Spleen (tissue), 11 donors: Measurements from ENCODE around the gene TCP10L. TPM values are rescaled to one million over a fixed set of nuclear protein-coding genes. Genes with fewer than 3 reads are reported as not detected.

Experiments used
- DNase-seq: peaks from one replicate; pipeline ENCODE4 v3.0.0-alpha.2; 2020
- H3K27ac ChIP-seq, 8 donors: fragments of 200-600 bp; sonication (generic) in 7 of 8; 1 replicate in 4 of 8; 2 replicates in 4 of 8; pipeline versions ENCODE4 v1.5.0 to v1.8.0; 2016 to 2021; ENCODE audit warnings: inconsistent platforms in 4 of 8, mild to moderate bottlenecking in 4 of 8, moderate library complexity in 1 of 8
- H3K27me3 ChIP-seq, 7 donors: fragments of 200-600 bp; sonication (generic) in 6 of 7; replicated peaks in 1 of 7; 1 replicate in 4 of 7; 2 replicates in 3 of 7; pipeline versions ENCODE4 v1.5.0 to v1.8.0; 2016 to 2021; ENCODE audit warnings: inconsistent platforms in 3 of 7, mild to moderate bottlenecking in 1 of 7
- H3K36me3 ChIP-seq, 6 donors: fragments of 200-600 bp; sonication (generic) in 5 of 6; 1 replicate in 4 of 6; 2 replicates in 2 of 6; pipeline versions ENCODE4 v1.5.0 to v1.8.0; 2016 to 2021; ENCODE audit warnings: inconsistent platforms in 2 of 6
- H3K4me1 ChIP-seq, 6 donors: fragments of 200-600 bp; sonication (generic) in 5 of 6; 1 replicate in 3 of 6; 2 replicates in 3 of 6; pipeline versions ENCODE4 v1.5.0 to v1.8.0; 2016 to 2021; ENCODE audit warnings: inconsistent platforms in 3 of 6
- H3K4me3 ChIP-seq, 8 donors: fragments of 200-600 bp; sonication (generic) in 7 of 8; 1 replicate in 4 of 8; 2 replicates in 4 of 8; pipeline versions ENCODE4 v1.5.0 to v1.8.0; 2016 to 2021; ENCODE audit warnings: inconsistent platforms in 4 of 8, mild to moderate bottlenecking in 4 of 8, moderate library complexity in 2 of 8
- H3K9me3 ChIP-seq, 8 donors: fragments of 200-600 bp; sonication (generic) in 7 of 8; 1 replicate in 4 of 8; 2 replicates in 4 of 8; pipeline versions ENCODE4 v1.5.0 to v1.8.0; 2016 to 2021; ENCODE audit warnings: inconsistent platforms in 4 of 8
- POLR2A ChIP-seq, 3 donors: fragments of 450-650 bp; IDR thresholded peaks; one replicate each; pipeline ENCODE4 v1.5.1; 2017; ENCODE audit warnings: antibody characterized with exemption in 3 of 3, mild to moderate bottlenecking in 1 of 3
- POLR2AphosphoS5 ChIP-seq, 3 donors: sonication (generic); formaldehyde crosslinking; IDR thresholded peaks; one replicate each; pipeline ENCODE4 v1.5.1; 2017; ENCODE audit warnings: antibody characterized with exemption in 3 of 3
- WGBS, 5 donors: extraction: QIAGEN DNeasy Blood & Tissue Kit in 3 of 5; methylation state at CpG; one replicate each; pipeline versions ENCODE4 v1.1.5 to v1.1.7; 2013 to 2018; 5-methylcytosine and 5-hydroxymethylcytosine counted together
- intact Hi-C: fragments of 100-400 bp; cut with DNase I; formaldehyde crosslinking; loops from one replicate; pipeline ENCODE4 v1.15.0; 2023; ENCODE audit warnings: low total_unique reads
- polyA plus RNA-seq, 3 donors: library from polyadenylated mRNA; stranded (reverse); fragments of 200-250 nt; gene quantifications; one replicate each; pipeline ENCODE4 v1.2.1, GENCODE V29; 2013
- total RNA-seq, 7 donors: library from RNA; depleted of rRNA in 3 of 7; stranded (reverse); fragments of >200 nt in 3 of 7; fragmentation: NEBNext Ultra II Directional in 4 of 7; extraction: Animal tissue kit (Norgen Biotek cat#: 25700) in 4 of 7; gene quantifications; one replicate each; pipeline versions ENCODE4 v1.1.0 to v1.2.1, GENCODE V29; 2016 to 2021
- TF ChIP-seq, protein P1 (sequence below), 11 experiments: fragments of 200-600 bp in 7 of 11; fragments of 450-650 bp in 4 of 11; sonication (generic) in 4 of 11; IDR thresholded peaks in 8 of 11; conservative IDR thresholded peaks in 3 of 11; 1 replicate in 7 of 11; 2 replicates in 4 of 11; pipeline versions ENCODE4 v1.4.0 to v1.8.0; 2016 to 2021; ENCODE audit warnings: antibody characterized with exemption in 11 of 11, inconsistent platforms in 4 of 11, mild to moderate bottlenecking in 1 of 11
- donor health status: healthy with polysubstance abuse.
- donor health status: DM: no; HTN: no; CAD: no; lungs with moderate emphysema.
- donor health status: DM: no; HTN: no; CAD: no.
- donor health status: Bipolar disorder and iron deficiency.
- donor health status: healthy.
- donor health status: DM: no; HTN: no; CAD: no.
- donor health status: DM: yes; HTN: yes; CAD: no.

Gene TCP10L
- total and polyA plus RNA-seq, 10 donors, result 0.42 to 1.6 (median 0.64) TPM; not detected in 2

DNA sequence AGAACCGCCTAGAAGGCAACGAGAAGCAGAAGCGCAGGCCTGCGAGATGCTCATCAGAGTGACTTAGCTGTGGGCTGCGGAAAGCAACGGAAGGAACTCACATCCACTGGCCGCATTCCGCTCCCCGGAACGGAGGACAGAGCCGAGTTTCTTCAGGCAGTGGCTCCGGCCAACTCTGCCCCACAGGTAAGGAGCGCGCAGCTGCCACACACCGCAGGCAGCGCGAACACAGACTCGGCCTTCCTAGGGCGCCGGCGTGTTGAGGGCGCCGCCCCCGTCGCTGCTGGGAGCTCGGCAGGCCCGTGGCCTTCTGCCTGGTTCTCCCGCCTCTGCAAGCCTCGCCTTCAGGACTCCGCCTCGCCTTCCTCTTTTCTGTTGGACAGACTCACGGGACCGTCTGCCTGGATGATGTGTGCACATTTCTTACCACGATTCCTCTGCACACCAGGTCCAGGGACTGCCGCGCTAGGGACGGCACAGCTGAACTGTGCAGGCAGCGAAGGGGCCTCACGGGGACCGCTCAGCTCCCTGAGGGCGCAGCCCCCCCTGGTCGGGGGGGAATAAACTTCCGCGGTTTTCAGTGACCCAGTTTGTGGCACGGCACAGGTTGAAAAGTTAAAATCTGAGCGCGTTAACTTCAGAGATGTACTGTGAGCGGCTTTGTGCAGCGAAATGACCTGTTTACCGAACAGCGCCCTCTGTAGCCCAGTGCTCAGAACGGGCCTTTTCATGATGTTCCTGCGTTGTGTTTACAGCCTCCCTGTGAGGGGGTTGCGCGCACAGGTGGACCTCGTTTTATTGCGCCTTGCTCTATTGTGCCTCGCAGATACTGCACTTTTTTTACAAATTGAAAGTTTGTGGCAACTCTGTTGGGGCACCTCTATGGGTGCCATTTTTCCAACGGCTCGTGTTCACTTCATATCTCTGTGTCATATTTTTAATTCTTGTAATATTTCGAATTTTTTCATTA lies 15.8 kb downstream of the TCP10L start:
- intact Hi-C loops, result loop anchor here (10.0 kb wide), 1 partner anchor 165 kb away; no protein-coding TSS in a partner anchor
- H3K27ac ChIP-seq, result peak overlapping the region; percentile 33 to 85 (median 76)

DNA sequence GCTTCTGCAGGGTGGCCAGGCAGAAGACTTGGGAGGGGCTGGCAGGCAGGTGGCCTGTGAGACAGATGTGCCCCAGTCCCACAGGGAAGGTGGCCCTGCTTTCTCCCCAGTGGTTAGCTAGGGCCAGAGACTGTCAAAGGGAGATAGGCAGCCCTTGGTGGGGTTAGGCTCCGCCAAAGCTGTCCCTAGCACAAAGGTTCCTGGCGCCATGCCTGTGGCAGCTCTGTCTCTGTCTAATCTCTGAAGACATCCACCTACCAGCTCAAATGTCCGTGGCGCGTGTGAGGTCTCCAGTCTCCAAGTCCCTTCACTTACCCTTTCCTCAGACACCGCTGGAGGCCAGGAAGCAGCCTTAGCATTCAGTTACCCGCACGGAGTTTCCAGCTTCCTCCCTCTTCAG lies 17.7 kb downstream of the TCP10L start:
- WGBS, 5 donors, result 91 to 97% (median 94%) methylated on average over 6 to 8 of the region's 8 CpGs
- no peak for TF ChIP-seq POLR2AphosphoS5 (IDR thresholded peaks at IDR 0.05)
- TF ChIP-seq, protein P1, sequence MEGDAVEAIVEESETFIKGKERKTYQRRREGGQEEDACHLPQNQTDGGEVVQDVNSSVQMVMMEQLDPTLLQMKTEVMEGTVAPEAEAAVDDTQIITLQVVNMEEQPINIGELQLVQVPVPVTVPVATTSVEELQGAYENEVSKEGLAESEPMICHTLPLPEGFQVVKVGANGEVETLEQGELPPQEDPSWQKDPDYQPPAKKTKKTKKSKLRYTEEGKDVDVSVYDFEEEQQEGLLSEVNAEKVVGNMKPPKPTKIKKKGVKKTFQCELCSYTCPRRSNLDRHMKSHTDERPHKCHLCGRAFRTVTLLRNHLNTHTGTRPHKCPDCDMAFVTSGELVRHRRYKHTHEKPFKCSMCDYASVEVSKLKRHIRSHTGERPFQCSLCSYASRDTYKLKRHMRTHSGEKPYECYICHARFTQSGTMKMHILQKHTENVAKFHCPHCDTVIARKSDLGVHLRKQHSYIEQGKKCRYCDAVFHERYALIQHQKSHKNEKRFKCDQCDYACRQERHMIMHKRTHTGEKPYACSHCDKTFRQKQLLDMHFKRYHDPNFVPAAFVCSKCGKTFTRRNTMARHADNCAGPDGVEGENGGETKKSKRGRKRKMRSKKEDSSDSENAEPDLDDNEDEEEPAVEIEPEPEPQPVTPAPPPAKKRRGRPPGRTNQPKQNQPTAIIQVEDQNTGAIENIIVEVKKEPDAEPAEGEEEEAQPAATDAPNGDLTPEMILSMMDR (IDR thresholded peaks at IDR 0.05 in 8 of 11, conservative IDR thresholded peaks at IDR 0.05 in 3 of 11), result no peak
- TF ChIP-seq POLR2A (IDR thresholded peaks at IDR 0.05), result no peak
- Histone ChIP-seq H3K9me3 (peaks cover 0 to 16% (median 11%) of the 10 kb centered on the region in 8 donors), H3K27me3 (peaks cover 0 to 10% (median 0%) of the 10 kb centered on the region in 7 donors), H3K4me1 (peaks cover 5 to 20% (median 13%) of the 10 kb centered on the region in 6 donors), H3K36me3 (no peaks in the 10 kb centered on the region), H3K4me3 (no peak overlapping the region), H3K27ac (no peak overlapping the region)
- no peak for DNase-seq
- intact Hi-C loops, result no loop called here

More for the DNA sequence above, 15.8 kb downstream of the TCP10L start:
- peaks cover 5 to 20% (median 13%) of the 10 kb centered on the region in 6 donors for H3K4me1 ChIP-seq
- H3K9me3 ChIP-seq, result peaks cover 0 to 12% (median 8%) of the 10 kb centered on the region in 8 donors
- WGBS, 5 donors, result 4 to 8% (median 5%) methylated on average over 38 to 61 of the region's 61 CpGs
- DNase-seq, result peak; percentile 90
- H3K36me3 ChIP-seq, result no peaks in the 10 kb centered on the region
- H3K27me3 ChIP-seq, result peaks cover 0 to 10% (median 0%) of the 10 kb centered on the region in 7 donors
- H3K4me3 ChIP-seq, result peak overlapping the region; percentile 41 to 78 (median 58)
- TF ChIP-seq POLR2A (IDR thresholded peaks at IDR 0.05) (no peak), POLR2AphosphoS5 (IDR thresholded peaks at IDR 0.05) (peak; percentile 46 to 77 (median 71))
- TF ChIP-seq, protein P1 (IDR thresholded peaks at IDR 0.05 in 8 of 11, conservative IDR thresholded peaks at IDR 0.05 in 3 of 11), result peak; percentile 41 to 86 (median 72)

DNA sequence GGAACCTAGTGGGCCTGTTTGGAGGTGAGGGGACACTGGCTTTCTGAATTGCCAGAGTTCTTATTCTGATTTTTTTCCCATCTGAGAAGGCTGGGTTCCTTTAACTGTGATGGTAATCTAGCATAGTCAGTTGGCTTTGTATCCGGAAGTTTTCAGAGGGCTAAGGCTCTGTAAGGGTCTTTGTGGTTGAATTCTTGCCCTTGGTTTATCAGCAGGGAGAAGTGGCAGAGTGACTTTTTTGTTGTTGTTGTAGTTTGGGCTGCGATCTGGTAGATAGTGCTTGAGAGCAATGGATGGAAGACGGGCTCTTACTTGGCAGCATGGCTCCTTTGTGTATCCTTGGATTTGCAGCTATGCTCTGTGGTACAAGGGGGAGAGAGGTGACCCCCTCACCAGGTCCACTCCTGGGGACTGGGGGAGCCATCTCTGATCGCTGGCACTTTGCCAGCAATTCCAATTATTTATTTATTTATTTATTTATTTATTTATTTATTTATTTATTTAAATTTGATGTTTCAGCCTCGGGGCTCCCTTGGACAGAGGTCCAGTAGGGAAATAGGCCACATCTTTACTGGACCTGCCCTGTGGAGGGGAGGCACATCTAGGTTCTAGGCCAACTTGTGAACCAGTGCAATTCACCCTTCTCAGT lies 18.5 kb downstream of the TCP10L start:
- peaks cover 0 to 10% (median 0%) of the 10 kb centered on the region in 7 donors for H3K27me3 ChIP-seq
- H3K4me1 ChIP-seq, result peaks cover 5 to 20% (median 13%) of the 10 kb centered on the region in 6 donors
- WGBS, 5 donors, result 82 to 93% (median 89%) methylated on average over 5 of the region's 5 CpGs
- no peak overlapping the region for H3K4me3 ChIP-seq
- intact Hi-C loops, result no loop called here
- no peak overlapping the region for H3K27ac ChIP-seq
- no peak for TF ChIP-seq POLR2A (IDR thresholded peaks at IDR 0.05)
- TF ChIP-seq POLR2AphosphoS5 (IDR thresholded peaks at IDR 0.05), result no peak
- TF ChIP-seq, protein P1 (IDR thresholded peaks at IDR 0.05 in 8 of 11, conservative IDR thresholded peaks at IDR 0.05 in 3 of 11), result no peak
- no peaks in the 10 kb centered on the region for H3K36me3 ChIP-seq
- DNase-seq, result no peak
- peaks cover 0 to 16% (median 11%) of the 10 kb centered on the region in 8 donors for H3K9me3 ChIP-seq
